Thoracic aorta (tissue), 2 donors: ENCODE data around the gene TUBAL3. TPM values are rescaled to one million over a fixed set of nuclear protein-coding genes. Genes with fewer than 3 reads are reported as not detected.

Experiments
- ATAC-seq: fragments of 150-250 bp; one replicate; pipeline ENCODE4 v1.8.0; 2017; ENCODE audit warnings: low read depth; ENCODE audit not compliant: insufficient number of reproducible peaks, low FRiP score
- DNase-seq: peaks from one replicate; pipeline ENCODE4 v3.0.0-alpha.2; 2020; ENCODE audit warnings: low spot score
- H3K27ac ChIP-seq, 2 donors: fragments of 200-600 bp; sonication (generic); 1 replicate in 1 of 2; 2 replicates in 1 of 2; pipeline ENCODE4 v1.5.1; 2016; ENCODE audit warnings: mild to moderate bottlenecking in 2 of 2, moderate library complexity in 2 of 2
- H3K27me3 ChIP-seq: fragments of 200-600 bp; sonication (generic); replicated peaks from 2 replicates; pipeline ENCODE4 v1.6.0; 2016; ENCODE audit warnings: mild to moderate bottlenecking; ENCODE audit not compliant: insufficient read depth
- H3K36me3 ChIP-seq: fragments of 200-600 bp; sonication (generic); one replicate; pipeline ENCODE4 v1.5.1; 2016
- H3K4me1 ChIP-seq, 2 donors: fragments of 200-600 bp; sonication (generic); 1 replicate in 1 of 2; 2 replicates in 1 of 2; pipeline versions ENCODE4 v1.5.1 to v1.6.0; 2016; ENCODE audit warnings: low read depth in 2 of 2, mild to moderate bottlenecking in 1 of 2; ENCODE audit not compliant: control insufficient read depth in 1 of 2
- H3K4me3 ChIP-seq: fragments of 200-600 bp; sonication (generic); 2 replicates; pipeline ENCODE4 v1.5.1; 2016; ENCODE audit warnings: mild to moderate bottlenecking
- H3K9me3 ChIP-seq: fragments of 200-600 bp; sonication (generic); 2 replicates; pipeline ENCODE4 v1.5.1; 2016
- total RNA-seq, 2 donors: library from RNA; depleted of rRNA; stranded (reverse); fragments of >200 nt; gene quantifications; one replicate each; pipeline versions ENCODE4 v1.1.0 to v1.2.3, GENCODE V29; 2016
- TF ChIP-seq, protein P1 (sequence below): fragments of 200-600 bp; sonication (generic); IDR thresholded peaks from one replicate; pipeline ENCODE4 v1.5.1; 2019; ENCODE audit warnings: antibody characterized with exemption

TUBAL3 gene
- total RNA-seq, 2 donors from 2014 or later, result not detected

DNA sequence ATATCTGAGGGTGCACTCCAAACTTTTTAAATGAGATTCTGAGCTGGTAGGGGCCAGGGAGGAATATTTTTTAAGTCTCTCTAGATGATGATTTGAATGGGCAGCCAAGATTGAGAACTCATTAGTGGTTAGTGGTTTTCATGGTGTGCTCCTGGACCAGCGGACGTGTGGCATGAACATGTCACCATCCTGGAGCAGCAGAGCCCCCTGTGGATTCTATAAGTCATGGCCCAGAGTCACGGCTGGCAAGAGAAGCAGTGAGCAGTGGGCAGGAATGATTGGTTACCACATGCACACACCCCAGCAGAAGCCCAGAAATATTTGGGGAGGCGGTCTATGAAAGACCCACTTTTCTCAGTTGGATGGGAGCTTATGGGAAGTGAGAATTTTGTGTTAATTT lies 61.1 kb downstream of the TUBAL3 start:
- ATAC-seq, result no peak

More for the DNA sequence above, 61.1 kb downstream of the TUBAL3 start:
- H3K9me3 ChIP-seq, result no peaks in the 10 kb centered on the region
- H3K36me3 ChIP-seq, result no peaks in the 10 kb centered on the region
- H3K4me3 ChIP-seq, result no peak overlapping the region
- TF ChIP-seq, protein P1, sequence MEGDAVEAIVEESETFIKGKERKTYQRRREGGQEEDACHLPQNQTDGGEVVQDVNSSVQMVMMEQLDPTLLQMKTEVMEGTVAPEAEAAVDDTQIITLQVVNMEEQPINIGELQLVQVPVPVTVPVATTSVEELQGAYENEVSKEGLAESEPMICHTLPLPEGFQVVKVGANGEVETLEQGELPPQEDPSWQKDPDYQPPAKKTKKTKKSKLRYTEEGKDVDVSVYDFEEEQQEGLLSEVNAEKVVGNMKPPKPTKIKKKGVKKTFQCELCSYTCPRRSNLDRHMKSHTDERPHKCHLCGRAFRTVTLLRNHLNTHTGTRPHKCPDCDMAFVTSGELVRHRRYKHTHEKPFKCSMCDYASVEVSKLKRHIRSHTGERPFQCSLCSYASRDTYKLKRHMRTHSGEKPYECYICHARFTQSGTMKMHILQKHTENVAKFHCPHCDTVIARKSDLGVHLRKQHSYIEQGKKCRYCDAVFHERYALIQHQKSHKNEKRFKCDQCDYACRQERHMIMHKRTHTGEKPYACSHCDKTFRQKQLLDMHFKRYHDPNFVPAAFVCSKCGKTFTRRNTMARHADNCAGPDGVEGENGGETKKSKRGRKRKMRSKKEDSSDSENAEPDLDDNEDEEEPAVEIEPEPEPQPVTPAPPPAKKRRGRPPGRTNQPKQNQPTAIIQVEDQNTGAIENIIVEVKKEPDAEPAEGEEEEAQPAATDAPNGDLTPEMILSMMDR, result no peak
- no peaks in the 10 kb centered on the region for H3K4me1 ChIP-seq
- H3K27ac ChIP-seq, result no peak overlapping the region
- DNase-seq, result no peak
- no peaks in the 10 kb centered on the region for H3K27me3 ChIP-seq

Other genes with a start within 250 kb of the TUBAL3 start
- gene AKR1C8, start 219.7 kb downstream of the TUBAL3 start, total RNA-seq, result not detected
- not detected for gene AKR1C4, start 208.0 kb downstream of the TUBAL3 start, total RNA-seq
- gene UCN3, start 39.9 kb downstream of the TUBAL3 start, total RNA-seq, result not detected
- 100 to 1,000 TPM; 117 to 232 TPM for gene NET1, start 7.7 kb upstream of the TUBAL3 start, total RNA-seq
- gene CALML5, start 94.7 kb upstream of the TUBAL3 start, total RNA-seq, result 1 to 10 TPM in 1 of 2 donors, not detected in 1; 3.7 TPM
- not detected for gene CALML3, start 120.1 kb upstream of the TUBAL3 start, total RNA-seq